ENCODE data around the gene IFFO2. TPM values are rescaled to one million over a fixed set of nuclear protein-coding genes. Genes with fewer than 3 reads are reported as not detected.
A peak's percentile ranks its signal among the peaks of the same experiment; 100 is the strongest.

The IFFO2 gene
- total and polyA plus RNA-seq, 2 of the 8 experiments (the other 6 are each of a cell fraction or from before 2014, with no cell fraction given), result 6.6 to 10.4 TPM

- Histone ChIP-seq H3K9me3 (ENCODE audit: insufficient read depth in 2 of 2, low read depth in 1 of 2, low read length in 1 of 2) (no peaks in the 10 kb centered on the region), H3K4me3 (ENCODE audit: extremely low read depth in 1 of 4, insufficient read depth in 2 of 4, low read depth in 3 of 4, low read length in 4 of 4) (no peak overlapping the region), H3K4me1 (replicated peaks in 1 of 4; ENCODE audit: control insufficient read depth in 3 of 4, insufficient read depth in 4 of 4, low read length in 3 of 4) (peaks cover 20 to 39% (median 32%) of the 10 kb centered on the region in 4 experiments), H3K23ac (ENCODE audit: insufficient read length) (no peak overlapping the region), H2BK15ac (ENCODE audit: low read length) (peak overlapping the region; percentile 40; the same call in 1 of the 2 replicates), H4K91ac (replicated peaks; ENCODE audit: insufficient read length, low read length) (no peak overlapping the region), H4K8ac (ENCODE audit: extremely low read depth, insufficient read depth, low read length) (no peak overlapping the region), H4K5ac (ENCODE audit: insufficient read length, low read depth, low read length) (no peak overlapping the region), H2BK120ac (replicated peaks; ENCODE audit: low read depth, low read length) (no peak overlapping the region), H3K4ac (replicated peaks; ENCODE audit: insufficient read length, low read depth, low read length) (no peak overlapping the region), H3K79me1 (ENCODE audit: low read depth, low read length) (peaks cover 3% of the 10 kb centered on the region; the same call in 1 of the 2 replicates), H3K27ac (ENCODE audit: low read depth, low read length) (no peak overlapping the region), H3K18ac (ENCODE audit: extremely low read depth, low read length) (no peak overlapping the region), H4K20me1 (replicated peaks in 1 of 2; ENCODE audit: control insufficient read depth in 1 of 2, insufficient read depth in 2 of 2, low read length in 2 of 2) (no peaks in the 10 kb centered on the region), H3K14ac (ENCODE audit: insufficient read length) (no peak overlapping the region), H2BK12ac (ENCODE audit: low read depth, low read length) (0 out of 2 replicates have a peak overlapping the region, but pooled peaks have one; percentile 19), H3K23me2 (ENCODE audit: low read depth, low read length) (0 out of 2 replicates have a peak, but pooled peaks cover 3% of the 10 kb centered on the region), H3K36me3 (ENCODE audit: control insufficient read depth in 2 of 4, insufficient read depth in 4 of 4, low read length in 3 of 4) (no peaks in the 10 kb centered on the region), H3K79me2 (ENCODE audit: control insufficient read depth in 1 of 2, insufficient read depth in 2 of 2, low read length in 2 of 2) (no peaks in the 10 kb centered on the region), H2BK5ac (ENCODE audit: low read depth, low read length) (peak overlapping the region; percentile 56; the same call in 1 of the 2 replicates), H3K4me2 (ENCODE audit: insufficient read depth in 1 of 2, low read depth in 2 of 2, low read length in 2 of 2) (no peak overlapping the region; a peak in 1 of 4 replicates), H3K56ac (replicated peaks; ENCODE audit: insufficient read length, low read depth, low read length) (no peak overlapping the region), H2AFZ (ENCODE audit: low read length) (no peak overlapping the region), H2AK5ac (ENCODE audit: low read depth, low read length) (no peak overlapping the region; the same call in 1 of the 2 replicates), H3K27me3 (replicated peaks in 1 of 4; ENCODE audit: control insufficient read depth in 3 of 4, extremely low read depth in 1 of 4, insufficient read depth in 3 of 4, low read length in 3 of 4) (no peaks in the 10 kb centered on the region), H3K9ac (replicated peaks in 1 of 4; ENCODE audit: extremely low read depth in 1 of 4, low read depth in 3 of 4, low read length in 3 of 4) (no peak overlapping the region), H2BK20ac (ENCODE audit: low read length) (peak overlapping the region; percentile 26; the same call in 1 of the 2 replicates)
- TF ChIP-seq POLR2A (IDR thresholded peaks at IDR 0.05; ENCODE audit: control extremely low read depth in 1 of 2, low read depth in 2 of 2, low read length in 2 of 2), result no peak
- TF ChIP-seq SIN3A (conservative IDR thresholded peaks at IDR 0.05 in 1 of 2, IDR thresholded peaks at IDR 0.05 in 1 of 2; ENCODE audit: low read depth in 1 of 2, low read length in 2 of 2), result 0 out of 4 replicates have a peak, but pooled peaks of 1 of the 2 experiments have one; percentile 33
- peak in 1 of 2 experiments; percentile 68 for DNase-seq (ENCODE audit: low read depth in 1 of 2, low spot score in 2 of 2)
- FAIRE-seq, result no peak
- POLR2A ChIA-PET (ENCODE audit: partially characterized antibody), result interaction anchor here (1.1 to 2.9 kb wide), 5 partner anchors 9 to 114 kb away, joined by 3 to 28 read pairs (median 4); partner anchors contain the start of gene IFFO2
- 71% methylated on average over 14 of the region's 14 CpGs; no CpG with 5 or more reads in 1 of the 2 experiments for WGBS, 2 experiments (ENCODE audit: extremely low coverage in 1 of 2, insufficient coverage in 1 of 2, insufficient read length in 1 of 2, insufficient replicate concordance in 2 of 2, low coverage in 1 of 2, low lambda C conversion rate in 2 of 2, missing lambda C conversion rate in 1 of 2)
- CTCF ChIA-PET (ENCODE audit: partially characterized antibody), result interaction anchor here (0.6 to 12.8 kb wide), 14 partner anchors 8 to 1021 kb away, joined by 3 to 105 read pairs (median 3); partner anchors contain the start of gene ALDH4A1
Measured at GRCh38 chr1:18945401-18945849, 11.1 kb downstream of the IFFO2 start.
